ENCODE results near the gene POU2F1.

DNA sequence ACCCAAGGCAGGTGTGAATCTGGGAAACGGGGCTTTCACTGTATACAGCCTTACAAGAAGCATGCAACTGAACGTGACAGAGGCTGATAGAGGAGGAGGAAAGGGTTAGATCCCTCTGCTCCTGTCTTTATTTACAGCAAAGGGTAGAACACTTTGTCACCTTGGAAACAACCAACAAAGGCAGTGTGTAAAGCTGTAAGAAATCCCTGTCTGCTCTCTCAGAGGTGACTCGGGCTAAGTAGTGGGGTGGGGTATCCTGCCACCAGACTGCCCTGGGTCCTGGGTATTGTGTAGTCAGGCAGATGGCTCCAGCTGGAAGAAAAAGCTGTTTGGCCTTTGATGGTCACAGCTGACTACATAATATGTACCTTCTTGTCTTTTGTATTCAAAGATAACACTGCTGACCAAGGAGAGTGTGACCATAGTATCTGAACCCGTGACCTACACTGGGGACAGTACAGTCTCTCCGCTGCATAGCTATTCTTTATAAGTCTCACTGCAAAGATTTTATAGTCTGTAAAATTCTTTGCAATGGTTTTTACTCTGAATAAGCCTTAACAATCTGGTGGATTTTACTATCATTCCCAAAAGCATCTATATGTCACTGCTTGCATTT lies 22.1 kb upstream of the POU2F1 start:
- no peak for TF ChIP-seq RAD21 (IDR thresholded peaks at IDR 0.05)
- TF ChIP-seq, protein P1, sequence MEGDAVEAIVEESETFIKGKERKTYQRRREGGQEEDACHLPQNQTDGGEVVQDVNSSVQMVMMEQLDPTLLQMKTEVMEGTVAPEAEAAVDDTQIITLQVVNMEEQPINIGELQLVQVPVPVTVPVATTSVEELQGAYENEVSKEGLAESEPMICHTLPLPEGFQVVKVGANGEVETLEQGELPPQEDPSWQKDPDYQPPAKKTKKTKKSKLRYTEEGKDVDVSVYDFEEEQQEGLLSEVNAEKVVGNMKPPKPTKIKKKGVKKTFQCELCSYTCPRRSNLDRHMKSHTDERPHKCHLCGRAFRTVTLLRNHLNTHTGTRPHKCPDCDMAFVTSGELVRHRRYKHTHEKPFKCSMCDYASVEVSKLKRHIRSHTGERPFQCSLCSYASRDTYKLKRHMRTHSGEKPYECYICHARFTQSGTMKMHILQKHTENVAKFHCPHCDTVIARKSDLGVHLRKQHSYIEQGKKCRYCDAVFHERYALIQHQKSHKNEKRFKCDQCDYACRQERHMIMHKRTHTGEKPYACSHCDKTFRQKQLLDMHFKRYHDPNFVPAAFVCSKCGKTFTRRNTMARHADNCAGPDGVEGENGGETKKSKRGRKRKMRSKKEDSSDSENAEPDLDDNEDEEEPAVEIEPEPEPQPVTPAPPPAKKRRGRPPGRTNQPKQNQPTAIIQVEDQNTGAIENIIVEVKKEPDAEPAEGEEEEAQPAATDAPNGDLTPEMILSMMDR (IDR thresholded peaks at IDR 0.05; ENCODE audit: low read depth, low read length, missing input control) = no peak
